Left ventricle myocardium inferior (tissue), 1 donor: ENCODE results near the gene ZC3H15. TPM values are rescaled to one million over a fixed set of nuclear protein-coding genes. Genes with fewer than 3 reads are reported as not detected.

ENCODE experiments used
- DNase-seq: peaks from one replicate; pipeline ENCODE4 v3.0.0-alpha.2; 2020
- H3K27ac ChIP-seq: fragments of 200-600 bp; replicated peaks from 2 replicates; pipeline ENCODE4 v1.8.0; 2021
- H3K27me3 ChIP-seq: fragments of 200-600 bp; 2 replicates; pipeline ENCODE4 v1.8.0; 2021; ENCODE audit warnings: low read depth
- H3K36me3 ChIP-seq: fragments of 200-600 bp; 2 replicates; pipeline ENCODE4 v1.8.0; 2021
- H3K4me1 ChIP-seq: fragments of 200-600 bp; 2 replicates; pipeline ENCODE4 v1.8.0; 2021
- H3K4me3 ChIP-seq: fragments of 200-600 bp; 2 replicates; pipeline ENCODE4 v1.8.0; 2021; ENCODE audit warnings: mild to moderate bottlenecking, moderate library complexity
- H3K9me3 ChIP-seq: fragments of 200-600 bp; replicated peaks from 2 replicates; pipeline ENCODE4 v1.8.0; 2021
- intact Hi-C: fragments of 100-400 bp; cut with micrococcal nuclease; formaldehyde crosslinking; loops from one replicate; pipeline ENCODE4 v1.11.0; 2022
- total RNA-seq: library from RNA; stranded (reverse); fragmentation: NEBNext Ultra II Directional; extraction: Animal tissue kit (Norgen Biotek cat#: 25700); gene quantifications from one replicate; pipeline ENCODE4 v1.2.1, GENCODE V29; 2021
- TF ChIP-seq, protein P1 (sequence below): fragments of 200-600 bp; IDR thresholded peaks from 2 replicates; pipeline ENCODE4 v1.8.0; 2021; ENCODE audit warnings: antibody characterized with exemption, mild to moderate bottlenecking, borderline replicate concordance
- donor health status: DM: no; HTN: yes; CAD: no; lungs with severe emphysema.

ZC3H15 gene
- total RNA-seq, 1 donor from 2014 or later: 30.5 TPM

DNA sequence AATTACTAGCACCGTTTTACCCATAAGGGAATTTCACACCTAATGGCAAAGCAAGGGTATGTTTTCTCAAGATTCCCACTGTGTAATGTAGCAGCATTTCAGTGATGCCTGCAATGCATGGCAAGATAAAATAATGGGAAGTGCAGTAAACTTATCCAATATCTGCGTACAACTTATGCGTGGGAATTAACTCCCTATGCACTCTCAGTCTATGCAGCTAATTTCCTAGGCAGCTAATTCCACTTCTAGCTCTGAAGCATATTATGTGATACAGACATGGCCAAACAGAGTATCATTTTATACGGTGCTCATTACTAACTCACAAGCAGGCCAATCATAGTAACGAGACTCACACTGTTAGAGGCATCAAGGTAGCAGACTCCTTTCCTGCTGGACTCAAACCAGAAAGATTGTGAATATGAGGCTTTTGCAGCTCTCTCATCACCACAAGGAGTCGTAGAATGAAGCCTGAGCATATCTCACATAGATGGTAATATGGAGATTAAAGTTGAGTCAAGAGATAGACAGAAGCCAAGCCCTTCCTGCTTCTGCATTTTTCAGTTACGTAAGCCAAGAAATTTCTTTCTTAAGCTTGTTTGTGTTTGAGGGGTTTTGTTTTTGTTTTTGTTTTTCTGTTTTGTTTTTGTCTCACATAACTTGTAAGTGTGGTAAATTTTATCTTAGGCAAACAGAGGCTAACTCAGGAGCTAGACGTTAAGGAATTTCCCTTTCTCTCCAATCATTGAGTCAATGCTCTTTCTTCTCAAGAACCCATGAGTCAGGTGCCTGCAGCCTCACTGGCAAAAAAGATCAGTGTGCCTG is 69.0 kb downstream of the ZC3H15 start:
- Histone ChIP-seq H3K4me1 (no peaks in the 10 kb centered on the region), H3K36me3 (no peaks in the 10 kb centered on the region), H3K27ac (no peak overlapping the region), H3K27me3 (no peaks in the 10 kb centered on the region), H3K4me3 (no peak overlapping the region), H3K9me3 (no peaks in the 10 kb centered on the region)
- TF ChIP-seq, protein P1, sequence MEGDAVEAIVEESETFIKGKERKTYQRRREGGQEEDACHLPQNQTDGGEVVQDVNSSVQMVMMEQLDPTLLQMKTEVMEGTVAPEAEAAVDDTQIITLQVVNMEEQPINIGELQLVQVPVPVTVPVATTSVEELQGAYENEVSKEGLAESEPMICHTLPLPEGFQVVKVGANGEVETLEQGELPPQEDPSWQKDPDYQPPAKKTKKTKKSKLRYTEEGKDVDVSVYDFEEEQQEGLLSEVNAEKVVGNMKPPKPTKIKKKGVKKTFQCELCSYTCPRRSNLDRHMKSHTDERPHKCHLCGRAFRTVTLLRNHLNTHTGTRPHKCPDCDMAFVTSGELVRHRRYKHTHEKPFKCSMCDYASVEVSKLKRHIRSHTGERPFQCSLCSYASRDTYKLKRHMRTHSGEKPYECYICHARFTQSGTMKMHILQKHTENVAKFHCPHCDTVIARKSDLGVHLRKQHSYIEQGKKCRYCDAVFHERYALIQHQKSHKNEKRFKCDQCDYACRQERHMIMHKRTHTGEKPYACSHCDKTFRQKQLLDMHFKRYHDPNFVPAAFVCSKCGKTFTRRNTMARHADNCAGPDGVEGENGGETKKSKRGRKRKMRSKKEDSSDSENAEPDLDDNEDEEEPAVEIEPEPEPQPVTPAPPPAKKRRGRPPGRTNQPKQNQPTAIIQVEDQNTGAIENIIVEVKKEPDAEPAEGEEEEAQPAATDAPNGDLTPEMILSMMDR: no peak
- intact Hi-C loops: no loop called here
- no peak for DNase-seq

DNA sequence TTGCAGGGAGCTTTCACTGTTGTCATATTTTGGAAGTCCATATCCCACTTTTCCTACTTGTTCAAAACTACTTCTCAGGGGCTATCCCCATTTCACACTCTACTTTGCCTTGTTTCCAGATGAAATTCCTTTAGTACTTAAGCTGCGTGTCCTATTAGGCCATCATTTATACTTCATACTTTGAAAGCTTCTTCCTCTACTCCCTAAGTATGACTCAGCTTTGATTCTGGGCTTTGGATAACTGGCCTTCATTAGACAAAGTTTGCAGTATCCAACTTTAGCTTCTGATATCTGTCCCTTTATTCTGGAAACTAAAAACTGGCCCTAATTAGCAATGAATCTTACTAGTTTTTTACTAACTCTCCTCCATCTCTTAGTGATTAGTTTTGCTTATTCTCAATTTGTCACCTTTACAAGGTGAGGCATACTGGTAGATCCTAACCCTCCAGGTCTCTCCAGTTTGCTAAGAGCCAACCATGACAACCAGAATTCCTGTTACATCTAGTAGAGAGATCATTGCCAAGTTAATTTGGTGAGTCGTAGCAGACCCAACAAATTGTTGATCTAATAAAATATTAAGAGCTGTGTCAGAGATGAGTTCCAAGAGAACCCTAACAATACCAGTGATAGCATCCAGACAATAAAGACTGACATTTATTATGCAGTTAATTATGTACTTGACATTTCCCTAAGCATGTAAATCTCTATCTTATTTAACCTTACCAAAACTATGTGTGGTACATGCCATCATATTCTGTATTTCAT is 72.6 kb downstream of the ZC3H15 start:
- no peak overlapping the region for H3K27ac ChIP-seq
- intact Hi-C loops: no loop called here

More for the DNA sequence above, 72.6 kb downstream of the ZC3H15 start:
- Histone ChIP-seq H3K36me3 (no peaks in the 10 kb centered on the region), H3K4me1 (no peaks in the 10 kb centered on the region), H3K4me3 (no peak overlapping the region), H3K27me3 (no peaks in the 10 kb centered on the region), H3K9me3 (peaks cover 5% of the 10 kb centered on the region)
- TF ChIP-seq, protein P1: no peak
- DNase-seq: no peak

Other genes starting within 250 kb of the ZC3H15 start
- 178 TPM for gene ITGAV, start 103.8 kb downstream of the ZC3H15 start, total RNA-seq
- 2.5 TPM for gene FAM171B, start 207.8 kb downstream of the ZC3H15 start, total RNA-seq